Measurements from ENCODE around the gene PLPP4. TPM values are rescaled to one million over a fixed set of nuclear protein-coding genes. Genes with fewer than 3 reads are reported as not detected.
"Not testable (repeated sequence)": the region's sequence is repeated elsewhere in the genome, so short reads cannot be mapped to it uniquely, and the experiment has no call there.

Gene PLPP4
- total and polyA plus RNA-seq, 5 donors from 2014 or later = not detected

- Histone ChIP-seq H3K4me1 (ENCODE audit: control insufficient read depth, insufficient read depth, low read length, poor library complexity, severe bottlenecking) (no peaks in the 10 kb centered on the region), H3K27ac (ENCODE audit: insufficient read depth, low read length, poor library complexity, severe bottlenecking) (no peak overlapping the region), H3K27me3 (ENCODE audit: control insufficient read depth, insufficient read depth, low read length) (no peaks in the 10 kb centered on the region), H3K9me3 (ENCODE audit: control insufficient read depth in 2 of 2, low read length in 2 of 2) (no peaks in the 10 kb centered on the region), H3K36me3 (ENCODE audit: control insufficient read depth, insufficient read depth, low read length) (no peaks in the 10 kb centered on the region), H3K4me3 (ENCODE audit: low read depth, low read length) (no peak overlapping the region)
- no peaks in the 10 kb centered on the region for H3K27me3 Mint-ChIP-seq
- H3K4me3 Mint-ChIP-seq = no peak overlapping the region
- H3K9me3 Mint-ChIP-seq = peaks cover 0 to 6% (median 0%) of the 10 kb centered on the region in 7 donors
- no peaks in the 10 kb centered on the region for H3K36me3 Mint-ChIP-seq
- no peak for ATAC-seq (ENCODE audit: low read depth in 2 of 2)
- no peak for DNase-seq
- H3K27ac Mint-ChIP-seq = no peak overlapping the region
- peaks cover 0 to 4% (median 0%) of the 10 kb centered on the region in 4 donors for H3K4me1 Mint-ChIP-seq
These were observed 36.6 kb downstream of the PLPP4 start for GRCh38 chr10:120493411-120494312.

DNA sequence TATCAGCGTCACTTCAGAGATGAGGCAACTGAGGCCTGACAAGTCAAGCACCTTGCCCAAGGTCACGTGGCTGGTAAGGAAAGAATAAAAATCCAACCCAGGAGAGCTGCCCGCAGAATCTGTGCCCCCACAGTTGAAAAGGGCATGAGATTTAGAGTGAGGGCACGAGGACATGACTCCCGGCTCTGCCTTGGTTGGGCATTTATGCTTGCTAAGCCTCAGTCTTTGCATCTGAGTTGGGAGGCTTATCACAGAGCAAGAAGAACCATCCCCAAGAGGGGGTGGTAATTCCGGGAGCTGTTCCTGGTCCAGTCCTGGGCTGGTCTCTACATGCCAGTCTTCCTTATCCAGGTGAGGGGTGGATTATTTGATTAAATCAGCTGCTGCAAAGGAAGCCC lies 37.3 kb downstream of the PLPP4 start:
- no peak overlapping the region for H3K27ac ChIP-seq (ENCODE audit: insufficient read depth, low read length, poor library complexity, severe bottlenecking)
- no peak overlapping the region for H3K4me3 ChIP-seq (ENCODE audit: low read depth, low read length)
- Mint-ChIP-seq H3K4me1 (peaks cover 0 to 4% (median 0%) of the 10 kb centered on the region in 4 donors), H3K27me3 (no peaks in the 10 kb centered on the region), H3K4me3 (no peak overlapping the region), H3K27ac (no peak overlapping the region), H3K36me3 (no peaks in the 10 kb centered on the region), H3K9me3 (peaks cover 0 to 6% (median 0%) of the 10 kb centered on the region in 7 donors)
- H3K27me3 ChIP-seq (ENCODE audit: control insufficient read depth, insufficient read depth, low read length) = no peaks in the 10 kb centered on the region
- no peaks in the 10 kb centered on the region for H3K9me3 ChIP-seq (ENCODE audit: control insufficient read depth in 2 of 2, low read length in 2 of 2)
- no peaks in the 10 kb centered on the region for H3K4me1 ChIP-seq (ENCODE audit: control insufficient read depth, insufficient read depth, low read length, poor library complexity, severe bottlenecking)
- DNase-seq (no peak), ATAC-seq (ENCODE audit: low read depth in 2 of 2) (no peak)
- H3K36me3 ChIP-seq (ENCODE audit: control insufficient read depth, insufficient read depth, low read length) = no peaks in the 10 kb centered on the region

- Mint-ChIP-seq H3K27me3 (no peaks in the 10 kb centered on the region), H3K4me3 (no peak overlapping the region), H3K4me1 (peaks cover 0 to 4% (median 0%) of the 10 kb centered on the region in 4 donors), H3K27ac (no peak overlapping the region), H3K9me3 (peaks cover 0 to 6% (median 0%) of the 10 kb centered on the region in 7 donors), H3K36me3 (no peaks in the 10 kb centered on the region)
- ATAC-seq (ENCODE audit: low read depth in 2 of 2) (no peak), DNase-seq (no peak)
- Histone ChIP-seq H3K27me3 (ENCODE audit: control insufficient read depth, insufficient read depth, low read length) (no peaks in the 10 kb centered on the region), H3K36me3 (ENCODE audit: control insufficient read depth, insufficient read depth, low read length) (no peaks in the 10 kb centered on the region), H3K4me1 (ENCODE audit: control insufficient read depth, insufficient read depth, low read length, poor library complexity, severe bottlenecking) (no peaks in the 10 kb centered on the region), H3K27ac (ENCODE audit: insufficient read depth, low read length, poor library complexity, severe bottlenecking) (no peak overlapping the region), H3K9me3 (ENCODE audit: control insufficient read depth in 2 of 2, low read length in 2 of 2) (no peaks in the 10 kb centered on the region), H3K4me3 (ENCODE audit: low read depth, low read length) (no peak overlapping the region)
These were observed 38.4 kb downstream of the PLPP4 start for GRCh38 chr10:120495226-120496009.

- ATAC-seq (ENCODE audit: low read depth in 2 of 2) (no peak), DNase-seq (no peak)
- Histone ChIP-seq H3K9me3 (ENCODE audit: control insufficient read depth in 2 of 2, low read length in 2 of 2) (no peaks in the 10 kb centered on the region), H3K4me1 (ENCODE audit: control insufficient read depth, insufficient read depth, low read length, poor library complexity, severe bottlenecking) (no peaks in the 10 kb centered on the region), H3K36me3 (ENCODE audit: control insufficient read depth, insufficient read depth, low read length) (no peaks in the 10 kb centered on the region), H3K27ac (ENCODE audit: insufficient read depth, low read length, poor library complexity, severe bottlenecking) (no peak overlapping the region), H3K4me3 (ENCODE audit: low read depth, low read length) (no peak overlapping the region), H3K27me3 (ENCODE audit: control insufficient read depth, insufficient read depth, low read length) (no peaks in the 10 kb centered on the region)
- Mint-ChIP-seq H3K27me3 (no peaks in the 10 kb centered on the region), H3K9me3 (peaks cover 0 to 2% (median 0%) of the 10 kb centered on the region in 7 donors), H3K27ac (no peak overlapping the region), H3K36me3 (no peaks in the 10 kb centered on the region), H3K4me1 (no peaks in the 10 kb centered on the region), H3K4me3 (no peak overlapping the region)
These were observed 42.9 kb downstream of the PLPP4 start for GRCh38 chr10:120499883-120500282.

GRCh38 chr10:120503689-120504088 lies 46.7 kb downstream of the PLPP4 start:
- no peaks in the 10 kb centered on the region for H3K9me3 ChIP-seq (ENCODE audit: control insufficient read depth in 2 of 2, low read length in 2 of 2)
- H3K27me3 ChIP-seq (ENCODE audit: control insufficient read depth, insufficient read depth, low read length) = no peaks in the 10 kb centered on the region
- no peak overlapping the region for H3K4me3 ChIP-seq (ENCODE audit: low read depth, low read length)
- no peaks in the 10 kb centered on the region for H3K36me3 ChIP-seq (ENCODE audit: control insufficient read depth, insufficient read depth, low read length)
- Mint-ChIP-seq H3K27me3 (no peaks in the 10 kb centered on the region), H3K36me3 (no peaks in the 10 kb centered on the region), H3K27ac (no peak overlapping the region), H3K4me1 (no peaks in the 10 kb centered on the region), H3K9me3 (peaks cover 0 to 2% (median 0%) of the 10 kb centered on the region in 7 donors), H3K4me3 (no peak overlapping the region)
- H3K27ac ChIP-seq (ENCODE audit: insufficient read depth, low read length, poor library complexity, severe bottlenecking) = no peak overlapping the region
- H3K4me1 ChIP-seq (ENCODE audit: control insufficient read depth, insufficient read depth, low read length, poor library complexity, severe bottlenecking) = no peaks in the 10 kb centered on the region
- DNase-seq = no peak
- ATAC-seq (ENCODE audit: low read depth in 2 of 2) = no peak

- H3K36me3 Mint-ChIP-seq; H3K4me1 Mint-ChIP-seq; ATAC-seq (ENCODE audit: low read depth in 2 of 2): not testable (repeated sequence)
These were observed 47.2 kb downstream of the PLPP4 start for GRCh38 chr10:120504227-120504626.

GRCh38 chr10:120505056-120505455 lies 48.0 kb downstream of the PLPP4 start:
- DNase-seq (no peak), ATAC-seq (ENCODE audit: low read depth in 2 of 2) (no peak)
- H3K27me3 Mint-ChIP-seq = no peaks in the 10 kb centered on the region
- no peak overlapping the region for H3K4me3 Mint-ChIP-seq
- no peaks in the 10 kb centered on the region for H3K36me3 Mint-ChIP-seq
- H3K9me3 Mint-ChIP-seq = peaks cover 0 to 2% (median 0%) of the 10 kb centered on the region in 7 donors
- Histone ChIP-seq H3K9me3 (ENCODE audit: control insufficient read depth in 2 of 2, low read length in 2 of 2) (no peaks in the 10 kb centered on the region), H3K27me3 (ENCODE audit: control insufficient read depth, insufficient read depth, low read length) (no peaks in the 10 kb centered on the region), H3K4me3 (ENCODE audit: low read depth, low read length) (no peak overlapping the region), H3K27ac (ENCODE audit: insufficient read depth, low read length, poor library complexity, severe bottlenecking) (no peak overlapping the region), H3K36me3 (ENCODE audit: control insufficient read depth, insufficient read depth, low read length) (no peaks in the 10 kb centered on the region), H3K4me1 (ENCODE audit: control insufficient read depth, insufficient read depth, low read length, poor library complexity, severe bottlenecking) (no peaks in the 10 kb centered on the region)
- H3K4me1 Mint-ChIP-seq = no peaks in the 10 kb centered on the region
- H3K27ac Mint-ChIP-seq = no peak overlapping the region

More at GRCh38 chr10:120504227-120504626, 47.2 kb downstream of the PLPP4 start:
- not testable (repeated sequence) for H3K4me1 ChIP-seq (ENCODE audit: control insufficient read depth, insufficient read depth, low read length, poor library complexity, severe bottlenecking); H3K27ac Mint-ChIP-seq; H3K27ac ChIP-seq (ENCODE audit: insufficient read depth, low read length, poor library complexity, severe bottlenecking); DNase-seq; H3K36me3 ChIP-seq (ENCODE audit: control insufficient read depth, insufficient read depth, low read length); H3K4me3 Mint-ChIP-seq; H3K9me3 ChIP-seq (ENCODE audit: control insufficient read depth in 2 of 2, low read length in 2 of 2); H3K4me3 ChIP-seq (ENCODE audit: low read depth, low read length); H3K27me3 ChIP-seq (ENCODE audit: control insufficient read depth, insufficient read depth, low read length); H3K27me3 Mint-ChIP-seq; H3K9me3 Mint-ChIP-seq

Data from CD4-positive, CD25-positive, alpha-beta regulatory T cell (primary cell).